Raji (cell line): ENCODE results near the gene SENP6.
A peak's percentile ranks its signal among the peaks of the same experiment; 100 is the strongest.

Experiments used
- POLR2A ChIP-seq: IDR thresholded peaks from 2 replicates; pipeline ENCODE4 v1.6.1; 2011; ENCODE audit warnings: low read depth, low read length, control low read depth; ENCODE audit not compliant: insufficient read depth

Gene SENP6

GRCh38 chr6:75602246-75603105 lies 796 bp downstream of the SENP6 start:
- TF ChIP-seq POLR2A = peak; percentile 26; the same call in 1 of the 2 replicates

- no peak for TF ChIP-seq POLR2A
Observed at GRCh38 chr6:75603106-75603420, 1.4 kb downstream of the SENP6 start.

GRCh38 chr6:75604294-75604693 lies 2.6 kb downstream of the SENP6 start:
- TF ChIP-seq POLR2A = no peak

- no peak for TF ChIP-seq POLR2A
Observed at GRCh38 chr6:75605635-75606034, 4.0 kb downstream of the SENP6 start.

GRCh38 chr6:75608304-75608703 lies 6.6 kb downstream of the SENP6 start:
- TF ChIP-seq POLR2A = no peak

- no peak for TF ChIP-seq POLR2A
Observed at GRCh38 chr6:75608956-75609533, 7.4 kb downstream of the SENP6 start.

- TF ChIP-seq POLR2A = no peak
Observed at GRCh38 chr6:75609639-75610590, 8.2 kb downstream of the SENP6 start.

- no peak for TF ChIP-seq POLR2A
Observed at GRCh38 chr6:75611011-75611701, 9.5 kb downstream of the SENP6 start.

- no peak for TF ChIP-seq POLR2A
Observed at GRCh38 chr6:75611702-75612375, 10.2 kb downstream of the SENP6 start.

- TF ChIP-seq POLR2A = no peak
Observed at GRCh38 chr6:75612434-75612833, 10.8 kb downstream of the SENP6 start.

GRCh38 chr6:75613056-75613501 lies 11.4 kb downstream of the SENP6 start:
- TF ChIP-seq POLR2A = no peak

GRCh38 chr6:75618437-75618836 lies 16.8 kb downstream of the SENP6 start:
- TF ChIP-seq POLR2A = no peak

GRCh38 chr6:75619230-75619899 lies 17.7 kb downstream of the SENP6 start:
- no peak for TF ChIP-seq POLR2A
